ENCODE data around the gene CIC.

The CIC gene

DNA sequence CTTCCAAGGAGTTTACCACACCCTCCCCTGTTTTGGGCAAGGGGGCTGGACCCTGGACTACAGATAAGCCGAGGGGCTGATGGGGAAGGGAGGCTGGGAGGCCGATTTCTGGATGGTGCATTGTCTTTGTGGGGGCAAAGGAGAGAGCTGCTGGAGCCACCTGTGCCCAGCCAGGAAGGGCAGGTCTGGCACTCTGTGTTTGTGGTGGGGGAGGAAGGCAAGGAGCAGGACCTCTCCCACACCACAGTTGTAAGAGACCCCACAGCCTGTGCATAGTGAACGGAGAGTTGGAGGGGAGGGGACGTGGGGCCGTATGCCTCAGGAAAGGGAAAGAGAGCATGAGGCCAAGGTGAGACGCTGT, 16.9 kb downstream of the CIC start:
- no peak overlapping the region for H3K4me3 ChIP-seq (ENCODE audit: extremely low read depth, insufficient read depth, low read length, poor library complexity, severe bottlenecking)

DNA sequence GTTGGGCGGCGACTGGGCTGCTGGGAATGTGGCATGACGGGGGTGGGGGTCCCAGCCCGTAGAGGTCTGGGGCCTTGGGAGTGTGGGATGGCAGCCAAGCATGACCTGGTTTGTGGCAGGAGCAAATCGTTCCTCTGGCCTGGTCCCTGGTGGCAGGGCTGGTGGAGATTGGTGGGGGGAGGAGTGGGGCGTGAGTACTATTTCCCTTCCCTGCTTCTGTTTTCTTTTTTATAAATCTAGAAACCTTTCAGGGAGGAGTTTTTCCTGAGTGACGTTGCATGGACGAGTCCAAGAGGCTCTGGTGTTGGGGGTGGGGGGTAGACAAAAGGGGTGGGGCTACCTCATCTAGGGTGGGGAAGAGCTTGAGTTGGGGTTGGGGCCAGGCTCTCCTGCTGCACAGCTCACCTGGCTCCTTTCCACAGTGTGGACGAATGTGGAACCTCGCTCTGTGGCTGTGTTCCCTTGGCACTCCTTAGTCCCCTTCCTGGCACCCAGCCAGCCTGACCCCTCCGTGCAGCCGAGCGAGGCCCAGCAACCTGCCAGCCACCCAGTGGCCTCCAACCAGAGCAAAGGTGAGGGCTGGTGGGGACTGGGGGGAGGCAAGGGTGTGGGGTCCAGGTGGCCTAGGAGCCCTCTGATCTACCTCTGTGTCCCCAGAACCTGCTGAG, 17.4 kb downstream of the CIC start:
- no peaks in the 10 kb centered on the region for H3K9me3 ChIP-seq (ENCODE audit: control insufficient read depth, low read length)
- H3K4me1 ChIP-seq (ENCODE audit: control insufficient read depth, insufficient read depth, low read length, poor library complexity, severe bottlenecking) = peaks cover 36% of the 10 kb centered on the region
- no peak overlapping the region for H3K27ac ChIP-seq (ENCODE audit: low read depth, low read length, severe bottlenecking)
- H3K36me3 ChIP-seq (ENCODE audit: control insufficient read depth, insufficient read depth, low read length) = peaks cover 61% of the 10 kb centered on the region
- WGBS, 2 experiments (ENCODE audit: insufficient coverage in 2 of 2) = 93 to 98% methylated on average over 6 to 10 of the region's 13 CpGs
- H3K4me3 ChIP-seq (ENCODE audit: extremely low read depth, insufficient read depth, low read length, poor library complexity, severe bottlenecking) = no peak overlapping the region

More for the DNA sequence above, 16.9 kb downstream of the CIC start:
- 91 to 94% methylated on average over 3 to 4 of the region's 6 CpGs for WGBS, 2 experiments (ENCODE audit: insufficient coverage in 2 of 2)
- Histone ChIP-seq H3K9me3 (ENCODE audit: control insufficient read depth, low read length) (no peaks in the 10 kb centered on the region), H3K4me1 (ENCODE audit: control insufficient read depth, insufficient read depth, low read length, poor library complexity, severe bottlenecking) (peaks cover 40% of the 10 kb centered on the region), H3K27ac (ENCODE audit: low read depth, low read length, severe bottlenecking) (no peak overlapping the region), H3K36me3 (ENCODE audit: control insufficient read depth, insufficient read depth, low read length) (peaks cover 56% of the 10 kb centered on the region)

DNA sequence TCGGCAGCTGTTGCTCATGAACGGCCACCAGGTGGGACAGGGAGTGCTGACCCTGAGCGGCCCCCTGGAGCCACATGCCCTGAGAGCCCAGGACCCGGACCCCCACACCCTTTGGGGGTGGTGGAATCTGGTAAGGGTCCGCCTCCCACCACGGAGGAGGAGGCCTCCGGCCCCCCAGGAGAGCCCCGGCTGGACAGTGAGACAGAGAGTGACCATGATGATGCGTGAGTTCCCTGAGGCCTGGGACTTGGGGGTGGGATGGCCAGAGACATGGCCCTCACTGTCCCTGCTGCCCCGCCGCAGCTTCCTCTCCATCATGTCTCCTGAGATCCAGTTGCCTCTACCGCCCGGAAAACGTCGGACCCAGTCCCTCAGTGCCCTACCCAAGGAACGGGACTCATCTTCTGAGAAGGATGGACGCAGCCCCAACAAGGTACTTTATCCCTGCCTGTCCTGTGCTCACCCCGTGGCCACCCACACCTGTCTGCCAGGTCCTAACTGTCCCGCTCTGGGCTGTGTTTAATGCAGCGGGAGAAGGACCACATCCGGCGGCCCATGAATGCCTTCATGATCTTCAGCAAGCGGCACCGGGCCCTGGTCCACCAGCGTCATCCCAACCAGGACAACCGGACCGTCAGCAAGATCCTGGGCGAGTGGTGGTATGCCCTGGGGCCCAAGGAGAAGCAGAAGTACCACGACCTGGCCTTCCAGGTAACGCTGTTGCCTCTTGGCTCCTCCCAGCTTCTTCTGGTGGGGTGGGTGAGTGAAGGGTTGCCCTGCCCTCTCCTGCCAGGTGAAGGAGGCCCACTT, 18.2 kb downstream of the CIC start:
- H3K36me3 ChIP-seq (ENCODE audit: control insufficient read depth, insufficient read depth, low read length) = peaks cover 68% of the 10 kb centered on the region
- 97 to 98% methylated on average over 26 of the region's 30 CpGs for WGBS, 2 experiments (ENCODE audit: insufficient coverage in 2 of 2)
- no peak overlapping the region for H3K4me3 ChIP-seq (ENCODE audit: extremely low read depth, insufficient read depth, low read length, poor library complexity, severe bottlenecking)
- H3K27ac ChIP-seq (ENCODE audit: low read depth, low read length, severe bottlenecking) = no peak overlapping the region
- peaks cover 29% of the 10 kb centered on the region for H3K4me1 ChIP-seq (ENCODE audit: control insufficient read depth, insufficient read depth, low read length, poor library complexity, severe bottlenecking)
- H3K9me3 ChIP-seq (ENCODE audit: control insufficient read depth, low read length) = no peaks in the 10 kb centered on the region

DNA sequence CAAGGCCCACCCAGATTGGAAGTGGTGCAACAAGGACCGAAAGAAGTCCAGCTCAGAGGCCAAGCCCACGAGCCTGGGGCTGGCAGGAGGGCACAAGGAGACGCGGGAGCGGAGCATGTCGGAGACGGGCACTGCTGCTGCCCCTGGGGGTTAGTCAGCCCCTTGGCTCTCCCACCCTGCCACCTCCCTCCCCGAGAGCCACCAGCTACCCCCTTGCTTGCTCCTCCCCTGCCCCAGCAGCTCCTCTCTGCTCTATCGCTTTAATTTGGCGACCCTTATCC, 18.7 kb downstream of the CIC start:
- peaks cover 23% of the 10 kb centered on the region for H3K4me1 ChIP-seq (ENCODE audit: control insufficient read depth, insufficient read depth, low read length, poor library complexity, severe bottlenecking)
- H3K9me3 ChIP-seq (ENCODE audit: control insufficient read depth, low read length) = no peaks in the 10 kb centered on the region
- no peak overlapping the region for H3K27ac ChIP-seq (ENCODE audit: low read depth, low read length, severe bottlenecking)
- WGBS, 2 experiments (ENCODE audit: insufficient coverage in 2 of 2) = 98 to 99% methylated on average over 8 to 10 of the region's 10 CpGs
- no peak overlapping the region for H3K4me3 ChIP-seq (ENCODE audit: extremely low read depth, insufficient read depth, low read length, poor library complexity, severe bottlenecking)
- H3K36me3 ChIP-seq (ENCODE audit: control insufficient read depth, insufficient read depth, low read length) = peaks cover 74% of the 10 kb centered on the region

DNA sequence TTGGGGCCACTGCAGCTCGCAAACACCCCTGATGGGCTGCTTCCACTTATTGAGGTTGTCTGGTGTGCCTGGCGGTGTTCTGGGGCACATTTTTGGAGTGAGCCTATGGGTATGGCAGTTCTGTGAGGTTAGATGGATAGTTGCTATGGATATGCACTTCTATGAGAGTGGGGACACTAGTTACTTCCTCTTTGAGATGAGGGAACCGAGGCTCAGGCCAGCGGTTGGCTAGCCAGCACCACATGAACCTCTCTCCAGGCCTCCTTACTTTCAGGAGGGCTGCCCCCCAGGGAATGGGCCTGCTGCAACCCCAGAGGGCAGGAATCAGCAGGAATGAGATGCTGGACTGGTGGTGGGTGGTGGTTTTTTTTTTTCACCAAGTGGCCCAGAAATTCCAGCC, 19.3 kb downstream of the CIC start:
- Histone ChIP-seq H3K4me3 (ENCODE audit: extremely low read depth, insufficient read depth, low read length, poor library complexity, severe bottlenecking) (no peak overlapping the region), H3K27ac (ENCODE audit: low read depth, low read length, severe bottlenecking) (no peak overlapping the region), H3K36me3 (ENCODE audit: control insufficient read depth, insufficient read depth, low read length) (peaks cover 80% of the 10 kb centered on the region), H3K9me3 (ENCODE audit: control insufficient read depth, low read length) (no peaks in the 10 kb centered on the region), H3K4me1 (ENCODE audit: control insufficient read depth, insufficient read depth, low read length, poor library complexity, severe bottlenecking) (peaks cover 17% of the 10 kb centered on the region)
- WGBS, 2 experiments (ENCODE audit: insufficient coverage in 2 of 2) = 92 to 100% methylated on average over 1 to 2 of the region's 4 CpGs

DNA sequence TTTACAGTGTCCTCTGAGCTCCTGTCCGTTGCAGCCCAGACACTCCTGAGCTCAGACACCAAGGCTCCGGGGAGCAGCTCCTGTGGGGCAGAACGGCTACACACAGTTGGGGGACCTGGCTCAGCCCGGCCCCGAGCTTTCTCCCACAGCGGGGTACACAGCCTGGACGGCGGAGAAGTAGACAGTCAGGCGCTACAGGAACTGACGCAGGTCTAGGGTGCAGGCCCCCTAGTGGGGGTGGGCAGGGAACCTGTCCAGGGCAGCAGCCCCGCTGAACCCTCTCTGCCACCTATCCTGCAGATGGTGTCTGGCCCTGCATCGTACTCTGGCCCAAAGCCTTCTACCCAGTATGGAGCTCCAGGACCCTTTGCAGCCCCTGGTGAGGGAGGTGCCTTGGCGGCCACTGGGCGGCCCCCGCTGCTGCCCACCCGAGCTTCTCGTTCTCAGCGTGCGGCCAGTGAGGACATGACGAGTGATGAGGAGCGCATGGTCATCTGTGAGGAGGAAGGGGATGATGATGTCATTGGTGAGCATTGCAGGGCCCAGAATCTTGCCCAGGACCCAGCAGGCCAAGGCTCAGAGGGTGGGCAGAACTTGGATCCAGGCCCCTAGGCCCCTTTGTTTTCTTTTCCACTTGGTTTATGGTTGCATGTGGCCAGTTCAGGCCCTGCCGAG, 20.0 kb downstream of the CIC start:
- WGBS, 2 experiments (ENCODE audit: insufficient coverage in 2 of 2) = 95 to 97% methylated on average over 22 of the region's 22 CpGs
- Histone ChIP-seq H3K9me3 (ENCODE audit: control insufficient read depth, low read length) (no peaks in the 10 kb centered on the region), H3K4me1 (ENCODE audit: control insufficient read depth, insufficient read depth, low read length, poor library complexity, severe bottlenecking) (peaks cover 16% of the 10 kb centered on the region), H3K4me3 (ENCODE audit: extremely low read depth, insufficient read depth, low read length, poor library complexity, severe bottlenecking) (no peak overlapping the region), H3K36me3 (ENCODE audit: control insufficient read depth, insufficient read depth, low read length) (peaks cover 86% of the 10 kb centered on the region), H3K27ac (ENCODE audit: low read depth, low read length, severe bottlenecking) (no peak overlapping the region)

DNA sequence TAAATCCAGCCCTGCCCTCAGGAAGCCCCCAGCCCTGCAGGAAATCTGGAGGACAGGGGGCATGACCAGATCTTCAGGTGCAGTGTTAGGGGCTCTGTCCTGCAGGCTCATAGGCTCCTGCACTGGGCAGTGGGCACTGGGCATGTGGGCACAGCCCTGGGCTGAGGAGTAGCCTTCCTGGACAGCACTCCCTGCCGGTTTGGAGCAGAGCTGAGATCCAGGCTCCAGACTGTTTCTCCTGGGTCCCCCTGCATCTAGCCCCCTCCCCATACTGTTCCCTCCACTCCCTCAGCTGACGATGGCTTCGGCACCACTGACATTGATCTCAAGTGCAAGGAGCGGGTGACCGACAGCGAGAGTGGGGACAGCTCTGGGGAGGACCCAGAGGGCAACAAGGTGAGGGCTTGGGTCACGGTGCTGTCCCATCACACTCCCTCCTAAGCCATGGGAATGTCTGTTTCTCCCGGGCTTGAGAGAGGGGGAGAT, 20.5 kb downstream of the CIC start:
- H3K36me3 ChIP-seq (ENCODE audit: control insufficient read depth, insufficient read depth, low read length) = peaks cover 92% of the 10 kb centered on the region
- no peak overlapping the region for H3K4me3 ChIP-seq (ENCODE audit: extremely low read depth, insufficient read depth, low read length, poor library complexity, severe bottlenecking)
- H3K9me3 ChIP-seq (ENCODE audit: control insufficient read depth, low read length) = no peaks in the 10 kb centered on the region
- H3K4me1 ChIP-seq (ENCODE audit: control insufficient read depth, insufficient read depth, low read length, poor library complexity, severe bottlenecking) = peaks cover 16% of the 10 kb centered on the region
- H3K27ac ChIP-seq (ENCODE audit: low read depth, low read length, severe bottlenecking) = no peak overlapping the region
- 80 to 97% methylated on average over 1 to 7 of the region's 8 CpGs for WGBS, 2 experiments (ENCODE audit: insufficient coverage in 2 of 2)

DNA sequence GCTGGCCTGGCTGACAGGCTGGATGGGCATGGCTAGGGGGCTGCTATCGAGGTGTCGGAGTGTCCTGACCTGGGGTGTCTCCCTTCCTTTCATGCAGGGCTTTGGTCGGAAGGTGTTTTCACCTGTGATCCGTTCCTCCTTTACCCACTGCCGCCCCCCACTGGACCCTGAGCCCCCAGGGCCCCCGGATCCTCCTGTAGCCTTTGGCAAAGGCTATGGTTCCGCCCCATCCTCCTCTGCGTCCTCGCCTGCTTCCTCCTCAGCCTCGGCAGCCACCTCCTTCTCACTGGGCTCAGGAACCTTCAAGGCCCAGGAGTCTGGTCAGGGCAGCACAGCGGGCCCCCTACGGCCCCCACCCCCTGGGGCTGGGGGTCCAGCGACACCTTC, 21.1 kb downstream of the CIC start:
- Histone ChIP-seq H3K4me3 (ENCODE audit: extremely low read depth, insufficient read depth, low read length, poor library complexity, severe bottlenecking) (no peak overlapping the region), H3K27ac (ENCODE audit: low read depth, low read length, severe bottlenecking) (no peak overlapping the region), H3K36me3 (ENCODE audit: control insufficient read depth, insufficient read depth, low read length) (peaks cover 93% of the 10 kb centered on the region), H3K4me1 (ENCODE audit: control insufficient read depth, insufficient read depth, low read length, poor library complexity, severe bottlenecking) (peaks cover 13% of the 10 kb centered on the region), H3K9me3 (ENCODE audit: control insufficient read depth, low read length) (no peaks in the 10 kb centered on the region)
- 92 to 98% methylated on average over 11 of the region's 13 CpGs for WGBS, 2 experiments (ENCODE audit: insufficient coverage in 2 of 2)

DNA sequence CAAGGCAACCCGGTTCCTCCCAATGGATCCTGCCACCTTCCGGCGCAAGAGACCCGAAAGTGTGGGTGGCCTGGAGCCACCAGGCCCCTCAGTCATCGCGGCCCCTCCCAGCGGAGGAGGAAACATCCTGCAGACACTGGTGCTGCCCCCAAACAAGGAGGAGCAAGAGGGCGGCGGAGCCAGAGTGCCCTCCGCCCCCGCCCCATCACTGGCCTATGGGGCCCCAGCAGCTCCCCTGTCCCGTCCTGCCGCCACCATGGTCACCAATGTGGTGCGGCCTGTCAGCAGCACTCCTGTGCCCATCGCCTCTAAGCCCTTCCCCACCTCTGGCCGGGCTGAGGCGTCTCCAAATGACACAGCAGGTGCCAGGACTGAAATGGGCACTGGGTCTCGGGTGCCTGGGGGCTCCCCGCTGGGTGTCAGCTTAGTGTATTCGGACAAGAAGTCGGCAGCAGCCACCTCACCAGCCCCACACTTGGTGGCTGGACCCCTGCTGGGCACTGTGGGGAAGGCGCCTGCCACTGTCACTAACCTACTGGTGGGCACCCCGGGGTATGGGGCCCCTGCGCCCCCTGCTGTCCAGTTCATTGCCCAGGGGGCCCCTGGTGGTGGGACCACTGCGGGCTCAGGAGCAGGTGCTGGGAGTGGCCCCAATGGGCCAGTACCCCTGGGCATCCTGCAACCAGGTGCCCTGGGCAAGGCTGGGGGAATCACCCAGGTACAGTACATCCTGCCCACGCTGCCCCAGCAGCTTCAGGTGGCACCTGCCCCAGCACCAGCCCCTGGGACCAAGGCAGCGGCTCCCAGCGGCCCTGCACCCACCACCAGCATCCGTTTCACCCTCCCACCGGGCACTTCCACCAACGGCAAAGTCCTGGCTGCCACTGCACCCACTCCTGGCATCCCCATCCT, 21.7 kb downstream of the CIC start:
- Histone ChIP-seq H3K9me3 (ENCODE audit: control insufficient read depth, low read length) (no peaks in the 10 kb centered on the region), H3K36me3 (ENCODE audit: control insufficient read depth, insufficient read depth, low read length) (peaks cover 92% of the 10 kb centered on the region), H3K4me1 (ENCODE audit: control insufficient read depth, insufficient read depth, low read length, poor library complexity, severe bottlenecking) (peaks cover 6% of the 10 kb centered on the region), H3K27ac (ENCODE audit: low read depth, low read length, severe bottlenecking) (no peak overlapping the region), H3K4me3 (ENCODE audit: extremely low read depth, insufficient read depth, low read length, poor library complexity, severe bottlenecking) (no peak overlapping the region)
- 96% methylated on average over 28 to 30 of the region's 31 CpGs for WGBS, 2 experiments (ENCODE audit: insufficient coverage in 2 of 2)

DNA sequence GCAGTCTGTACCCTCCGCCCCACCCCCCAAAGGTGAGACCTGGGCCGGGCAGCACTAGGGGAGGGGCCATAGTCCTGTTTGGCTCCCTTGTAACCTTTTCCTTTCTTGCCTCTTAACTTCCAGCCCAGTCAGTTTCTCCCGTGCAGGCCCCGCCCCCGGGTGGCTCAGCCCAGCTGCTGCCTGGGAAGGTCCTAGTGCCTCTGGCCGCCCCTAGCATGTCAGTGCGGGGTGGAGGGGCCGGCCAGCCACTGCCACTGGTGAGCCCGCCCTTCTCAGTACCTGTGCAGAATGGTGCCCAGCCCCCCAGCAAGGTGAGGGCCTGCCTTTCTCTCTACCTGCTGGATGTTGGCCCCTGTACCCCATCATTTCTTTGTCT, 22.4 kb downstream of the CIC start:
- WGBS, 2 experiments (ENCODE audit: insufficient coverage in 2 of 2) = 87 to 88% methylated on average over 6 to 9 of the region's 9 CpGs
- H3K36me3 ChIP-seq (ENCODE audit: control insufficient read depth, insufficient read depth, low read length) = peaks cover 88% of the 10 kb centered on the region
- H3K27ac ChIP-seq (ENCODE audit: low read depth, low read length, severe bottlenecking) = no peak overlapping the region
- H3K4me3 ChIP-seq (ENCODE audit: extremely low read depth, insufficient read depth, low read length, poor library complexity, severe bottlenecking) = no peak overlapping the region
- peaks cover 5% of the 10 kb centered on the region for H3K4me1 ChIP-seq (ENCODE audit: control insufficient read depth, insufficient read depth, low read length, poor library complexity, severe bottlenecking)
- H3K9me3 ChIP-seq (ENCODE audit: control insufficient read depth, low read length) = no peaks in the 10 kb centered on the region
